ENCODE results near the gene CRB2.

DNA sequence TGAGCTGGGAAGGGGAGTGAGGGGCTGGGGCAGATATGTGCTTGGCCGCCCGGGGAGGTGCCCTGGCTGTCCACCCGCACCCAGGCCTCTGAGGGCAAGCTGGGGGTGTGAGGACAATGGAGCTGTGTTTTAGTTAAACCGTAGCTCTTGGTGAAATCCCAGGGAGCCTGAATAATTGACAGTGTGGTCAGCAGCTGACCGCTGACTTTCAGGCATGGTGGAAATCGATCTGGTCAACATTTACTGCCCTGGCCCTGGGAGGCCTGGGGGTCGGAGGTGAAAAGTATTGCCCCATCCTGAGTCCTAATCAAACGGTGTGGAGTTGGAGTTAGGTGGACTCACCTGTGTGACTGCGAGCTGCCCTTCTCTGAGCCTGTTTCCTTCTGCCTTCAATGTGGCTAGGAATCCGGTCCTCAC, 31.2 kb upstream of the CRB2 start:
- TF ChIP-seq CTCF (conservative IDR thresholded peaks at IDR 0.05; ENCODE audit: low read depth, low read length) (no peak), RCOR1 (IDR thresholded peaks at IDR 0.05; ENCODE audit: insufficient replicate concordance, low read length) (no peak), CEBPB (IDR thresholded peaks at IDR 0.05; ENCODE audit: low read depth, low read length) (no peak), POLR2A (IDR thresholded peaks at IDR 0.05; ENCODE audit: low read depth, low read length) (no peak), BHLHE40 (IDR thresholded peaks at IDR 0.05; ENCODE audit: low read depth, low read length) (no peak), MAZ (IDR thresholded peaks at IDR 0.05; ENCODE audit: borderline replicate concordance, low read depth, low read length) (no peak), CHD1 (IDR thresholded peaks at IDR 0.05; ENCODE audit: low read depth, low read length) (no peak), MXI1 (IDR thresholded peaks at IDR 0.05; ENCODE audit: borderline replicate concordance, low read depth, low read length) (no peak), RAD21 (IDR thresholded peaks at IDR 0.05; ENCODE audit: low read length) (no peak), NFE2L2 (IDR thresholded peaks at IDR 0.05; ENCODE audit: low read depth, low read length) (no peak), FOS (IDR thresholded peaks at IDR 0.05; ENCODE audit: low read depth, low read length) (no peak), RFX5 (IDR thresholded peaks at IDR 0.05; ENCODE audit: low read depth, low read length) (no peak)
- TF ChIP-seq, protein P1, sequence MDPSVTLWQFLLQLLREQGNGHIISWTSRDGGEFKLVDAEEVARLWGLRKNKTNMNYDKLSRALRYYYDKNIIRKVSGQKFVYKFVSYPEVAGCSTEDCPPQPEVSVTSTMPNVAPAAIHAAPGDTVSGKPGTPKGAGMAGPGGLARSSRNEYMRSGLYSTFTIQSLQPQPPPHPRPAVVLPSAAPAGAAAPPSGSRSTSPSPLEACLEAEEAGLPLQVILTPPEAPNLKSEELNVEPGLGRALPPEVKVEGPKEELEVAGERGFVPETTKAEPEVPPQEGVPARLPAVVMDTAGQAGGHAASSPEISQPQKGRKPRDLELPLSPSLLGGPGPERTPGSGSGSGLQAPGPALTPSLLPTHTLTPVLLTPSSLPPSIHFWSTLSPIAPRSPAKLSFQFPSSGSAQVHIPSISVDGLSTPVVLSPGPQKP (IDR thresholded peaks at IDR 0.05; ENCODE audit: borderline replicate concordance, low read depth, low read length): no peak

Data from IMR-90 (cell line).